HG02938 (cell line): ENCODE results near the gene ADIPOR2.

ENCODE experiments used
- ATAC-seq: cut with Tn5 transposase; IDR thresholded peaks from one replicate; pipeline ENCODE4 v1.9.1; 2021; ENCODE audit warnings: mild to moderate bottlenecking, moderate library complexity; ENCODE audit not compliant: unreplicated experiment

ADIPOR2 gene

DNA sequence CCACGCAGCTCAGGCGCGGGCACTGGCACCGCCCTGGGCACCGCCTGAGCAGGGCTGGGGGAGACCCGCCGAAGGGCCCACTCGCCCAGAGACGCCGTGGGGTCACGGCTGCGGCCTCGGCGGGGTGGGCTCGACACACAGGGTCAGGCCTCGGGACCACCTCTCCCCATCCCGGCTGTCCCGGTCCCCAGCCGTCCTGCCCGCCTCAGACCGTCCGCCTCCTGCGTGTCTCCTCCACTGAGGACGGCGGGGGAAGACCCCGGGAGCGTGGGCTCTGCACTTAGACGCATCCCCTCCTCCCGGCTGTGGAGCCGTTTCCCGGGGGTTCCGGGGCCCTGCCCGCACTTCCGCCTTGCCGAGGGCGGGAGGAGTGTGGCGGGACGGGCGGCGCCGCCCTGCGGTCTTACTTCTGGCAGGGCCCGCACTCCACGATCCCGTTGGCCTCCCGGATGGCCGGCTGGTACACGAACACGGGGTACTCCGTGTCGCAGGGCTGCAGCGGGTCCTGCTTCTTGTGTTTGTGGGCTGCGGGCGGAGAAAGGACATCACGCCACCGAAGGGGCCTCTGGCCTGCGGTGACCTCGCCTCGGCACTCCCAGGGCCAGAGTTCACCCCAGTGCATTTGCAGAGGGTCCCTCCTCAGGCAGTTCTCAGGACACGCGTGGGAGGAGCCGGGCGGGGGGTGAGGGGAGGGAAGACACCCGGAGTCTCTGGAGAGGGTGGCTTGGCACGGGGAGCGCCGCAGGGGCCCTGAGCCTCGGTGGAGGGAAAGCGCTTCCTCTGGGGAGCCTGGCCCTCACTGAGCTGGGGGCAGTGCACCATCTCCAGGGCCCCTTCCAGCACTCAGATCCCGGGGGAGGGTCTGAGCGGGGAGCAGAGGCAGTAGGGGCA lies 106.4 kb downstream of the ADIPOR2 start:
- ATAC-seq, result no peak

DNA sequence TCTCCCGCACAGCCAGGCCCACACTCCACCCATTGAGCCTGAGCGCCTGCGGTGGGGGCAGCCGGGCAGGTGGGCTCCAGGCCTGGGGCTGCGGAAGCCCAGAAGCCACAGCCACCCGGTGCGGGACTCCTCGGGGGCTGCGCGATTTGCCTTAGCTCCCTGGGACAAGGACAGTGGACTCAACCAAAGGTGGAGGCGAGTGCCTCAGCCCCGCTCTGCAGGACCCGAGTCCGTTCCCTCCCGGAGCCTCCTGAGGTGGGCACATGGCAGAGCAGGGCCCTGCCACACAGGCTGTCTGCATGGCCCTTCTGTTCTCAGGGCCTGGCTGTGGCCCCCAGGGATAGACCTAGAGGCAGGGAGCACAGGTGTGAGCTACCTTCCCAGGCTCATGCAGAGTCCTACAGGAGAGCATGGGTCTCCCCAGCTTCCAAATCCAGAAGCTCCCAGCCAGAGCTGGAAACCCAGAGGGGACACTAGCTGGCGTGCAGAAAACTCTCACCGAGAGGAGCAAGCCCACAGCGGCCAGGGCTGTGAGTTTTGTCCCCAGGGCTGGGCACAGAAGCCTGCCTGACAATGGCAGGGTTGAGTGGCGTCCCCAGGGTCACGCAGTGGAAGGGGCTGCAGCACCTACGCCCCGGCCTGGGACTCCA lies 107.2 kb downstream of the ADIPOR2 start:
- ATAC-seq, result no peak

DNA sequence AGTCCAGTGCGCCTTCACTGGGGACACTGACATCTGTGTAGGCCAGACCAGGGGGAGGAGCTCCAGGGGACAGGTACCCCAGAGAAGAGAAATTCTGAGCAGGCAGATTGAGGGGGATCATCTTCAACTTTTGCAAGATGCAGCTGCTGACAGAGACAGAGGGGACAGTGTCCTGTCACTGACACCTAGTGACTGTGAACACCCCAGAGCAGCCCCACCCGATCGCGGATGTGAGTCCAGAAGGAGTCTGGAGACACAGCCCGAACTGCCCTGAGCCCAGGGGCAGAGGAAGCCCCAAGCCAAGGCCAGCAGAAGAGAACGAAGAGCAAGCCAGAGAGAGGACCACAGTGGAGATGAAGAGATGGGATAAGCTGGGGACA lies 107.8 kb downstream of the ADIPOR2 start:
- no peak for ATAC-seq

DNA sequence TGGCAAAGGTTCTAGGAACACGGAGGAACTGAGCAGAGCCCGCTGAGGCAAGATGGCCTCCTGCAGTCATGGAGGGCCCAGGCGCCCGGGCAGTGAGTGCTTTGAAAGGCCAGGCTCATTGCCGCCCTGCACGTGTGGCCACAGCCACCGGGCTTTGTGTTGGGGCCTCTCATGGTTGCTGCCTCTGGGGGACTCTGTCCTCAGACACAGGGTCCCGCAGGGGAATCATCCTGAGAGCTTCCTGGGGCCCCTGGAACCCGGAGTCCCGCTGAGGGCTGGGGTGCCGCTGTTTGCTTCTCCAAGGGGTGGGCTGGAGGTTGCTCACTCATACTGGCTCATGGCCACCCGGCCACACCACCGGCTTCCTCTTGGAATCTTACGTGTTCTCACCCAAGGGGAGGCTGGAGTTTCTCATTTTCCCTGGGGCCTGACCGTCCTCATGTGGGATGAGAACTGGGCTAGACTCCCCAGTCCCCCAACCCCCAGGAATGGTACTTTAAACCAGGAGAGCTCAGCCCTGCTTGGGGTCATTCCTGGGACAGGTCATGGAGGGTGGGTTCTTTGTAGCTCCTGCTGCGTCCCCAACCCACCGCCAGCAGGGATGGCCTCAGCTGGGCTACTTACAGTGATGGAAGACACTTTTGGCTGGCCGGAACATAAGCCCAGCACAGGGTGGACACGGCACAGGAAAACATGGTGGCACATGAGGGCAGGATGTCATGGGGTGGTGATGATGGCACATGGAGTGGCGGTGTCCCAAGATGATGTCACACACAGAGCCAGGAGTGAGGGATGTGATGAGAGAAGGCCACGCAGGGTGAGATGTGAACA lies 108.4 kb downstream of the ADIPOR2 start:
- ATAC-seq, result no peak

DNA sequence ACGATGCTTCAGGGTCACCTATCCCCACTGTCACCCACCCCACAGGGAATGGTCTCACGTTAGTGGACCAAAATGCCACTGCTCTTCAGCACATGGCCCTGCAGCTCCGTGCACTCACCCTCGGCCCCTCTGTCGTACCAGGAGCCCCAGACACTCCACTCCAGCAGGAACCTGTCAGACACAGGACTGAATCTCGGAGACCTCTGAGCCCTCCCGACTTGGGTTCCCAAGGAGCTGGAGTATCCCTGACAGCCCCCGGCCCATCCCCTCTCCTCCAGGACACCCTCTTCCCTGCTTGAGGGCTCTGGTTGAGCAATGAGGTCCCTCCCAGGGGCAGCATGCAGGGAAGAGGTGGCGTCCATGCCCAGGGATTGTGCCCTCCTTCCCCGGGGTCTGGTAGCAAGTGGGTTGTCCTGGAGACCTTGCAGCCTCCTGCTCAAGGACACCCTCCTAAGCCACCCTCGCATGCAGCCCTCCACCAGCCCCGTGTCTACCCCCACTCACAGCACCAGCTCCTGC lies 109.1 kb downstream of the ADIPOR2 start:
- ATAC-seq, result no peak

DNA sequence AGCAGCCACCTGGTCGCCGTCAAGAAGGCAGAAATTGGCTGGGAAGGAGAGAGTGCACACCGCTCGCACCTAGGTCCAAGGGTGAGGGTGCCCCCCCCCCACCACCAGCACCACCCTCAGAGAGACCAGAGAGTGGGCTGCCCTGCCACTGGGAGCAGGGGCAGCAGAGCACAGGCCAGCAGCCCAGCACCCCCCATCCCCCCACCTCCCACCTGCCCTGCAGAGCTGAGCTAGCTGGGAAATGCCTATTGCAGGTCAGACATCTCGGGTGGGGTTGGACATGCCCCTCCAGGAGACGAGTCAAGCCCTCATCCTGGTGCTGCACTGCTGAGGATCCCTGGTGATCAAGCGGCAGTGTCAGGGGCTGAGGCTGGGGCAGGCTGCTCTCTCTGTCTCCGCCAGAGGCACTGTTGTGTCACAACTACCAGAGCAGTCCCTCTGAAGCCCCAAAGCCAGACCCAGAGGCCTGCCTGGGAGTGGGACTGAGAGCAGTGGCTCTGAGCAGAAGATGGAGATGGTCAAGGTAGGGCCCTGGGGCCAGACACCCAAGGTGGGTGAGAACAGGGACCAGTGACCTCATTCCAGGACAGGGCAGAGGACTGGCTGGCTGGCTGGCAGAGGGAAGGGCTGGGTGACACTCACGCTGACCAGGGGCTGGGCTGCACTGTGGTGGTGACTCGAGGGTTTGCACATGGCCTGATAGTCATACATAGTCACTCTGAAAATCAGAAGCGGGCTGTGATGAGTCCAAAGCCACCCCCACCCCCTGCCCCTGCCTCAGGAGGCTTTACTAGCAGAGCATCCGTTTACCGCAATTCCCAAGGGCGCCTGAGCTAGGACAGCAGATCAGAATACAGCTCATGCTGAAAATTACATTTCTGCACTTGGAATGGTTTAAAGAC lies 109.8 kb downstream of the ADIPOR2 start:
- peak; percentile 34 for ATAC-seq

DNA sequence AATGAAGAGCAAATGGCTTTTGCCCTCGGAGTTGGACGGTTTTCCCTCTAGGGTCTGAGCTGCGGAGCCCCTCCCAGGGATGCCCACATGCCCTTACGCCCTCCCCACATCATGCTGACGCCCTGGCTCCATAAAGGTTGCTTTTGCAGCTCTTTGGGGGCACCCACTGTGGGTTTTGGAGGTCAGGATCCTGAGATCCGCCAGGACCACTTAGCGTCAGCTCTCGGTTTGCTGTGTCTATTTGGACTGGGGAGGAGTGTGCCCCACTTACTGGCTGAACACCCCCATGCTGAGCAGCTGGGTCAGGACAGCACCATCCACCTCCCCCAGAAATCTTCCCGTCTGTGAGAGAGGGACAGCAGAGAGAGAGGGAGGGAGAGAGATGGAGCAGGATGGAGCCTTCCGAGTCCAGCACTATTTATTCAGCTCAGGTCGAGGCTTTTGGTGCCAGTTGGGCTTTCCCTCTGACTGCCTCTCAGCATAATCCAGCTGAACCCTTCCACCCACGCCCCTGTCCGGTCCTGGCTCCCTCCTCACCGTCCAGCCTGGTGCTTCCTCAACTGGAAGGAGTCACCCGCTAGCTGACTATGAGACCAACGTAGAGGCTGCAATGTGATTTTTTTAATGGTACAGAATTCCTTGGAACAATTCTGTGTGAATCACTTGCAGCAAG lies 110.6 kb downstream of the ADIPOR2 start:
- ATAC-seq, result no peak

DNA sequence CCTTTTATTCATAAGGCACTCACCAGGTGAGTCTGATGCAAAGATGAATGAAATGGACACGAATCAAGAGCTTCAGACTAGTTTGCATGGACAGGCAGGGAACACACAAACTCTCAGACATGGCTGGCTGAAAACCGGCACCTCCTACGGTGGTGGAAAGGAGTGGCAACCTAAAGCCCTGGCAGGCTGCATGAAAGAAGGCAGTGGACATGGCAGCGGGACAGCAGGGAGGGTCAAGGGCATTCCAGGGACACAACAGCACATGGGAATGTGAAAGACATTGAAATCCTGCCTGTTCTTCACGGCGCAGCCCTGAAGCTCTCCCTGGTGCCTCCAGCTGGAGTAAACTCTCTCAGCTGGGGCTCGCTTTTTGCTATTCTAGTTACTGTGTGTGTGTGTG lies 112.9 kb downstream of the ADIPOR2 start:
- ATAC-seq, result no peak

DNA sequence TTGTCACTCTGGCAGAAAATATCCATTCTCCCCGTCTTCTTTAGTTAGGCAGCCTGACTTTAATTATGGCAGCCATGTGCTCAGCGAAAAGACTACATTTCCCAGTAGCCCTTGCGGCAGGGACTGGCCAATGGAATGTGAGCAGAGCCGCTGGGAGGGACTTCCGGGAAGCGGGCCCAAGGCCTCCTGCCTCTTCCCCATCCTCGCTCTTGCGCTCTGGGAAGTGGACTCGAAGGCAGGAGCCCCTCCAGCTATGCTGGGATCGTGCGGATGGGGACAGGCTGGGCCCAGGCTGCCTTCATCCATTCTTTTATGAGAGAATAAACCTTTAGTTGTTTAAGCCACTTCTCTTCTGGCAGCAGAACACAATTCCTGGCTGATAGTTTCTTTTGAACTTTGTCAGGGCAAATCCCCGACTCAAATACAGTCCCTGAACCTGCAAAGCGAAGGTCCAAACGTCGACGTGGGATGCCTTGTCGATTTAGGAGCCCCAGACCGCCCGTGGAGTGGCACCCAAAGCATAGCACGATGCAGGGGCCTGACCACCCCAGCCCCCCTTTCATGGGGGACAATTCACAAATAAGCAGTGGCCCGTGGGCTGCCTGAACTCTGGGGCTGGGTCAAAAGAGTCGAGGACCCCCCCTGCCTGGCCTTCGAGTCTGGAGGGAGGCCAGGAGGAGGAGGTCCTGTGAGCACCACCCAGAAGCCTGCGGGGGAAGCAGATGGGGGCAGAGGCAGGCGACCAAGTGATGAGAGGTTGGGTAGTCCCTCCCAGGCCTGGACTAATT lies 113.9 kb downstream of the ADIPOR2 start:
- ATAC-seq, result peak; percentile 67

DNA sequence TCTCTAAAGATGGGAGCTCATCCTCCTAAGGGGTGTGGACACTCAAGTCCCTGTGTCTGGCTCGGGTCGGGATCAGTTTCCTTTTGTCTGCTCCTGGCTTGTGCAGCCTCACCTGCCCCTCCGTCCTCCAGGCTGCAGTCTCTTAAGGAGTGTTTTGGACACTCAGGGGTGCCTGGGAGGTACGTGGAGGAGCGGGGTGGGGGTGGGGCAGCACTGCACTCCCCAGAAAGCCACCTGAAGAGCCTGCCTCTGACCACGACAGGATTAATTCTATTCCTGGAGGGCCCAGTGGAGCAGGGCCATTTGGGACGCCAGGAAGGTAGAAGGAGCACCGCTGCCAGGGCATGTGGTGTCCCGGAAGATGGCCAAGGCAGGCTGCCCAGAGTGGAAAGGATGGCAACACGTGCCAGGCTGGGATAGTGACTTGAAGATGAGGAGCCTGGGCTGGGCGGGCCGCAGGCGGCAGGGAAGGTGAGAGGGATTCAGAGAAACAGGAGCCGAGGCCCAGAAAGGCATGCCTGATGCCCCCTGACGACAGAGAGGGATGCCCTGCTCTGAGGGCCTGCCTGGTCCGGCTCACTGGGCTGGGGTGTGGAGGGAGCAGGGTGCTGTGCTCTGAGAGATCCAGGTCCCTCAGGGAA lies 114.7 kb downstream of the ADIPOR2 start:
- no peak for ATAC-seq

DNA sequence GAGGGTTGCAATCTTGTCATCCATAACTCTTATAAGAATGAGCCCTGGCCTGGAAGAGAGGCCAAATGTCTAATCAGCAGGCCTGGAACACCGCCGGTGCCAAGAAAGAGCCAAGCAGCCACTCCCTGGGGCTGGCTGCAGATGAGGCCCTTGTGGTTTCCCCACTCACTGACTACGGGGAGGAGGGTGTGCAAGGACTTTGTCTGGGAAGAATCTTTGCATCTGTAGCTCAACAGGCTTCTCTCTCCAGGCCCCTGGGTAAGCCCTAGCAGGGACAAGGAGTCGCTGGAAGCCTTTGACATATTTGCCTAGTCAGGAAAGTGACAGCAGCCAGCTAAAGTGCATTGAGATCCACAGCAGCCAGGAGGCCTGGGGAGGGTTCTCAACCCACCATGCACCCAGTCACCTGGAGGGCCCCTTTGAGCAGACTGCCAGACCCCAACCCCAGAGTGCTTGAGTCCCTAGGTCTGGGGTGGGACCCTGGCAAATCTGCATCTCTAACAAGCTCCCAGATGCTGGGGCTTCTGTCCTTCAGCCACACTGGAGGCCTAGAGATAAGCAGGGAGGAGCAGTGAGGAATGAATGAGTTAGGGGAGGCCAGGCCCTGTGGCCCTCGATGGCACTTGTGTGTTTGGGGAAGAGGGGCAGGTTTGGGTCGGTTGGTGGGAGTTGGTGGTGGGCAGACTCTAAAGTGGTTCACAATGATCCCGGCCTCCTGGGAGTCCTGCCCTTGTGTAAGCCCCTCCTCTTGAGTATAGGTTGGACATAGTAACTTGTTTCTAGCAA lies 115.6 kb downstream of the ADIPOR2 start:
- ATAC-seq, result no peak

DNA sequence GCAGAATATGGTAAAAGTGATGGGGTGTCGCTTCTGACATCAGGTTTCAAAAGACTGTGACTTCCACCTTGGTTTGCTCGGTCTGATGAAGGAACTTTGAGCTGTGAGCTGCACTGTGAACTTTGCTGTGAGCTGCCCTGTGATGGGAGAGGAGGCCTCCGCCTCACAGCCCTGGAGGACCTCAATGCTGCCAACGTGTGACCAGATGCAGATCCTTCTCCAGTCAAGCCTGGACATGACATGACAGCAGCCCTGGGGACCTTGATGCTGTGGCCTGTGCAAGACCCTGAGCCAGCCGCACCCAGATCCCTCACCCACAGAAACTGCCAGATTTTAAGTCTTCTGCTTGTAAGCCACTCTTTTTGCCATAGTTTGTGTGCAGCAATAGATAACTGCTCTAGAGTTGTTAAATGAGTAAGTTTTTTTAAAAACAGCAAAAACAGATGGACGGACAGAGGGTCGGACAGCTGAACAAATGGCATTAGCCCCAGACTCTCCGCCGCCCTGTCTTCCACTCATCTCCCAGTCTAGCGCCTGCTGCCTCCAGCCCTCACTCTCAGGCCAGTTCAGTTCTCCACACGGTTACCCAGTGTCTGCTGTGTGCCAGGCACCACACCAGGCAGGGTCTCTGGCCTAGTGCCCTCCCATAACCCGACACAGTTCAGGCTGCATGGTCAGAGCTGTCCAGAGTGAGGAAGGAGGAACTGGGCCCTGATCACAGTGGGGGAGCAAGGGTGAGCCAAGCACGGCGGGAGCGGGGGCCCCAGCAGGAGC lies 116.4 kb downstream of the ADIPOR2 start:
- ATAC-seq, result no peak

DNA sequence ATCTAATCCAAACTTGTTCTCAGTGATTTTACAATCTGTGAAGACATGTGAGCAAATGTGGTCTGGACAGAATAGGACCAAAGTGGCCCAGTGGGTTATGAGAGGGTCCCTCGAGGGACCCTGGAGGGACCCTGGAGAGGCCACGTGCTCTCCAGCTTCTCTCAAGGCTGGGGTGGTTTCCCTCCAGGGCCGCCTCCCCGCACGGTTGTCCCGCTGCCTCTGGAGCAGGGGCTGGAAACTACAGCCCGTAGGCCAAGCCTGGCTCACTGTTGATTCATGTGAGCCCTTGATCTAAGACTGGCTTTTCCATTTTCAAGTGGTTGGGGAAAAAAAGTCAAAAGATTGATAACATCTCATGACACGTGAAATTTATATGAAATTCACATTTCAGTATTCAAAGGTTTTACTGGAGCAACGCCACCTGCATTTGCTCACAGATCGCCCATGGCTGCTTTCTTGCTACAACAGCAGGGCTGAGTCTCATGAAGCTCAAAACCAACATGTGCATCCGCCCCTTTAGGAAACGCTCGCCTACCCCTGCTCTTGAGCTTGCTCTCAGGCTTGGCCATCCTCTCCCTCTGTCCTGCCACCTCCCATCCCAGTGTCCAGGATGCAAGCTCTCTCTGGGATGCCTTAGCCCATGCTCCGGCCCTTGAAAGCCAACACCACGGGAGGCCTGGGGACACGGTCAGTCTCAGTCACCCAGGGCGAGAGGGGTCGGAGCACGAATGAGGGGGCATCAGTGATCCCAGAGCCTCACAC lies 117.3 kb downstream of the ADIPOR2 start:
- ATAC-seq, result no peak

DNA sequence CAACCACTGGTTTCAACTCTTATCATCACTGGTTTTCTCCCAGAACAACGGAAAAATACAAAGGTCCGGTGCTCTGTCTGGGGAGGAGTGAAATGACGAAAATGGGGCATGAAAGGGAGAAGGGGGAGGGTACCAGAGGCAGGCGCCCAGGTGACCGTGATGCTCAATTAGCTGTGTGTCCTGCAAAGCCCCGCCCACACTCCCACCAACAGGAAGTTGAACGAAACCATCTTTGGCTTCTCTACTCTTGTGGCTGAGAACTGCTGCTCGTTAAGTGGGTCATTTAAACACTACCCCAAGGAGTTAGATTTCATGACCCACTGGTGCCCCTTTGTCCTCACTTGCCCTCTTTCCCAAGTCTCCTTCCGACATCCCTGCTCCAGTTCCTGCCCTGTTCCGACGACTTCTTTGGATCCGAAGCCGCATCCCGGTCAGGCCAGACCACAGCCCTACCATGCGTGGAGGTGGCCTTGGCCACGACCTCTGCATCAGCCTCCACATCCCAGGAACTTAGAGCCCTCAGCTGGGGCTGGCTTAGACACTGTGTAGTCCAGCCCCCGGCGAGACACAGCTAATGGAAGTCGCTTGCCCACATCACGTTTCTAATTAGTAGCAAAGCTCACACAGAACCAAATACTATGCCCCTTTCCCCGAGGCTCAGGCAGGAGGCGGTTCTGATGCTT lies 118.1 kb downstream of the ADIPOR2 start:
- ATAC-seq, result no peak

DNA sequence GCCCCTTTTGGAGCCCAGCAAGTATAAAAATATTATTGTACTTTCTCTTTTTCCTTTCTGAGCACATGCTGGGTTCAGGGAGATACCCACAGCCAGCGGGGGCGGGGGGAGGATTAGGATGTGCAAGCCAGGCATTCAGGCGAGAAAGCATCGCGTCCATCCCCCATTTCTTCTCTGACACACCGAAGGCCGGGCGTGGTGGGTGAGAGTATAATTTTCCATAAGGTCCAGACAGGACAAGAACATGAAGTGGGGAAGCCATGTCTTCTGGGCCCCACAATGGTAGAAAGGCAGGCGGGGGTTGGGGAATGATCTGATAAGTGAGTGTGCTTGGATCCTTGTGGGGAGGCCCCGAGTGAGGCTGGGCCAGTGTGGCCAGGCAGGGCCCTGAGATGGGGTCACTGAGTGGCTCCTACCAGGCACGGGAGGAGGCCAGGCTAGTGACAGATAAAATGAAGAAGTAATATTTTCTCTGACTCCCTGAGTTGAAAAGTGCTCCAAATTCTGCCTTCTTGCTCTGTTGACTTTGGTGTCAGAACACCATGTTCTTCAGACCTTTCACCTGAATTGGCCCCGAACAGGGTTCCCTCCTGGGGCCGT lies 118.8 kb downstream of the ADIPOR2 start:
- ATAC-seq, result no peak
